ENCODE measurements around the gene PML.

DNA sequence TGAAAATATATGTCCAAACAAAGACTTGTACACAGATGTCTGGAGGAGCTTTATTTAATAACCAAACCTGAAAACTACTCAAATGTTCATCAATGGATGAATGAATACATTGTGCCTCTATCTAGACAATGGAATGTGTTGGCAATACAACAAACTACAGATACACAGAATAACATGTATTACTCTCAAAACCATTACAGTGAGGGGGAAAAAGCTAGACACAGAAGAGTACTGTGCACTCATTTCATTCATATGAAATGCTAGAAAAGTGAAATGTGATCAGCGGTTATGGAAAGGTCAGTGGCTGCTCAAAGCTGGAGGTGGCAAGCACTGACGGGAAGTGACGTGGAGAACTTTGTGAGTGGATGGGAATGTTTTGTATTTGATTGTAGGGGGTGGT, 15.6 kb upstream of the PML start:
- TF ChIP-seq, protein P1, sequence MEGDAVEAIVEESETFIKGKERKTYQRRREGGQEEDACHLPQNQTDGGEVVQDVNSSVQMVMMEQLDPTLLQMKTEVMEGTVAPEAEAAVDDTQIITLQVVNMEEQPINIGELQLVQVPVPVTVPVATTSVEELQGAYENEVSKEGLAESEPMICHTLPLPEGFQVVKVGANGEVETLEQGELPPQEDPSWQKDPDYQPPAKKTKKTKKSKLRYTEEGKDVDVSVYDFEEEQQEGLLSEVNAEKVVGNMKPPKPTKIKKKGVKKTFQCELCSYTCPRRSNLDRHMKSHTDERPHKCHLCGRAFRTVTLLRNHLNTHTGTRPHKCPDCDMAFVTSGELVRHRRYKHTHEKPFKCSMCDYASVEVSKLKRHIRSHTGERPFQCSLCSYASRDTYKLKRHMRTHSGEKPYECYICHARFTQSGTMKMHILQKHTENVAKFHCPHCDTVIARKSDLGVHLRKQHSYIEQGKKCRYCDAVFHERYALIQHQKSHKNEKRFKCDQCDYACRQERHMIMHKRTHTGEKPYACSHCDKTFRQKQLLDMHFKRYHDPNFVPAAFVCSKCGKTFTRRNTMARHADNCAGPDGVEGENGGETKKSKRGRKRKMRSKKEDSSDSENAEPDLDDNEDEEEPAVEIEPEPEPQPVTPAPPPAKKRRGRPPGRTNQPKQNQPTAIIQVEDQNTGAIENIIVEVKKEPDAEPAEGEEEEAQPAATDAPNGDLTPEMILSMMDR (IDR thresholded peaks at IDR 0.05; ENCODE audit: low read length): no peak
- TF ChIP-seq EZH2 (optimal IDR thresholded peaks at IDR 0.05; ENCODE audit: low read depth, low read length): no peak
